GM12892 (cell line): Measurements from ENCODE around the gene KCNJ18. TPM values are rescaled to one million over a fixed set of nuclear protein-coding genes. Genes with fewer than 3 reads are reported as not detected.
"Not testable (repeated sequence)": the region's sequence is repeated elsewhere in the genome, so short reads cannot be mapped to it uniquely, and the experiment has no call there.

Source experiments
- DNase-seq: peaks from one replicate; pipeline ENCODE4 v3.0.0; 2011; ENCODE audit not compliant: insufficient read length
- FAIRE-seq: peaks from 2 replicates; lab custom pipeline; 2011; peaks lifted over from hg19 to GRCh38; lab: Jason Lieb, UNC
- polyA plus RNA-seq: library from polyadenylated mRNA; unstranded; fragments of >200 nt; gene quantifications from one replicate; pipeline ENCODE4 v1.2.1, GENCODE V29; 2012; ENCODE audit warnings: missing spikeins, inconsistent platforms; ENCODE audit not compliant: missing spikeins

KCNJ18 gene
- polyA plus RNA-seq, result not detected

- FAIRE-seq, DNase-seq: not testable (repeated sequence)
Observed at GRCh38 chr17:21691883-21692703, at the start of gene KCNJ18. Gene KCNJ18, plus strand, starts transcription at chr17:21692523. Its CDS starts 10,264 bp downstream, at chr17:21702787.

- not testable (repeated sequence) for DNase-seq, FAIRE-seq
Observed at GRCh38 chr17:21648125-21648524, 44.2 kb upstream of the KCNJ18 start.

- DNase-seq, FAIRE-seq: not testable (repeated sequence)
Observed at GRCh38 chr17:21650043-21650442, 42.3 kb upstream of the KCNJ18 start.

GRCh38 chr17:21652049-21652448 is 40.3 kb upstream of the KCNJ18 start:
- not testable (repeated sequence) for FAIRE-seq

GRCh38 chr17:21653211-21653610 is 39.1 kb upstream of the KCNJ18 start:
- not testable (repeated sequence) for FAIRE-seq, DNase-seq

More at GRCh38 chr17:21652049-21652448, 40.3 kb upstream of the KCNJ18 start:
- not testable (repeated sequence) for DNase-seq

GRCh38 chr17:21656518-21657309 is 35.6 kb upstream of the KCNJ18 start:
- not testable (repeated sequence) for DNase-seq, FAIRE-seq

- FAIRE-seq, DNase-seq: not testable (repeated sequence)
Observed at GRCh38 chr17:21659635-21660034, 32.7 kb upstream of the KCNJ18 start.

- not testable (repeated sequence) for FAIRE-seq, DNase-seq
Observed at GRCh38 chr17:21661455-21661854, 30.9 kb upstream of the KCNJ18 start.

GRCh38 chr17:21663166-21663565 is 29.2 kb upstream of the KCNJ18 start:
- not testable (repeated sequence) for FAIRE-seq, DNase-seq

GRCh38 chr17:21663614-21664474 is 28.5 kb upstream of the KCNJ18 start:
- not testable (repeated sequence) for DNase-seq, FAIRE-seq

- not testable (repeated sequence) for FAIRE-seq, DNase-seq
Observed at GRCh38 chr17:21665171-21665570, 27.2 kb upstream of the KCNJ18 start.

GRCh38 chr17:21665935-21666493 is 26.3 kb upstream of the KCNJ18 start:
- not testable (repeated sequence) for FAIRE-seq, DNase-seq

GRCh38 chr17:21666711-21667412 is 25.5 kb upstream of the KCNJ18 start:
- not testable (repeated sequence) for FAIRE-seq, DNase-seq

GRCh38 chr17:21667413-21668117 is 24.8 kb upstream of the KCNJ18 start:
- DNase-seq, FAIRE-seq: not testable (repeated sequence)

- not testable (repeated sequence) for DNase-seq, FAIRE-seq
Observed at GRCh38 chr17:21668118-21668488, 24.2 kb upstream of the KCNJ18 start.

GRCh38 chr17:21668746-21669508 is 23.4 kb upstream of the KCNJ18 start:
- not testable (repeated sequence) for DNase-seq, FAIRE-seq
